Activated CD4-positive, CD25-positive, alpha-beta regulatory T cell treated with anti-CD3 and anti-CD28 coated beads, Interleukin-2, amount 50 U/mL, for 24 hours (primary cell): ENCODE results near the gene NHERF2.
A peak's percentile ranks its signal among the peaks of the same experiment; 100 is the strongest.
"Not testable (repeated sequence)": the region's sequence is repeated elsewhere in the genome, so short reads cannot be mapped to it uniquely, and the experiment has no call there.

Experiments
- ATAC-seq, 2 donors: fragments of 150-1000 bp; cut with Tn5 transposase; one replicate each; pipeline ENCODE4 v1.10.0; 2021; ENCODE audit warnings: mild to moderate bottlenecking in 1 of 2, moderate library complexity in 1 of 2

Gene NHERF2

GRCh38 chr16:2028620-2029220 is 2.0 kb downstream of the NHERF2 start:
- no peak for ATAC-seq

- no peak for ATAC-seq
These were observed 2.6 kb downstream of the NHERF2 start for GRCh38 chr16:2029350-2029749.

DNA sequence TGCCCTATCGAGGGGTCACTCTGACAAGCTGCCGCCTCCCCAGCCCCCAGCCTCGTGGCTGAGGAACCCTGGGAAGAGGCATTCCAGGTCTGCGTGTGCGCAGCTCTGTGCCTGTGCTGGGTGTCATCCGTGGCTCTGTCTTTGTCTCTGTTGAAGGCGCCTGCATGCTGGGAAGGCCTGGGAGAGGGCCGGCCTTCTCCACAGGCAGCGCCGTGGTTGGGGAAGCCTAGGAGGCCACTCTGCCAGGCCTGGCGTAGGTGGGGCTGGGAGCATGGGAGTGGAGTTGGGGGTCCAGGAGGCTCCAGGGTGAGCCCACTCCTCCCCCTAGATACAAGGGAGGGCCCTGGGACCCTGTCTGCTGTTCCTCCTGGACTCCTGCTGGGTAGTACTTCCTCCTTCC is 3.3 kb downstream of the NHERF2 start:
- no peak for ATAC-seq

DNA sequence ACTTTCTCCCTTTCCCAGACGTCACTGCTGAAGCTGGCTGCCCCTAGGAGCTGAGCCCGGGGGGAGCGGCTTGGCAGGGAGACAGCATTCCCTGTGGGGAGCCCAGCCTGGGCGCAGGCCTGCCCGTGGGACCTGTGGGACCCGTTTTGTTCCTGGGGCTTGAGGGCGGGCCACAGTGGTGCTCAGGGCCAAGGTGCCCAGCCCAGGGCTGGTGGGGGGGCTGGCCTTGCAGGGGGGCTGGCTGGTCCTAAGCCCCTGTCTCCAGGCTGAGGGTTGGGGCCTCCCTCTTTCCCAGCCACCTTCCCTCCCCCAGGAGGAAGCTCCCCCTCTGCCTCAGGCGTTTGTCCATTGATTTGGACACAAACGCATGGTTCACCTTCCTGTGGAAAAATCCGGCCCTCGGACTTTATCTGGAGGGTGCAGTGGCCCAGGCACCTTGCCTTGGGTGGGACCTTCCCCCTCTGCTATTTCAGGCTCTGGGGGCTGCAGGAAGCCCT is 4.4 kb downstream of the NHERF2 start:
- ATAC-seq = no peak

DNA sequence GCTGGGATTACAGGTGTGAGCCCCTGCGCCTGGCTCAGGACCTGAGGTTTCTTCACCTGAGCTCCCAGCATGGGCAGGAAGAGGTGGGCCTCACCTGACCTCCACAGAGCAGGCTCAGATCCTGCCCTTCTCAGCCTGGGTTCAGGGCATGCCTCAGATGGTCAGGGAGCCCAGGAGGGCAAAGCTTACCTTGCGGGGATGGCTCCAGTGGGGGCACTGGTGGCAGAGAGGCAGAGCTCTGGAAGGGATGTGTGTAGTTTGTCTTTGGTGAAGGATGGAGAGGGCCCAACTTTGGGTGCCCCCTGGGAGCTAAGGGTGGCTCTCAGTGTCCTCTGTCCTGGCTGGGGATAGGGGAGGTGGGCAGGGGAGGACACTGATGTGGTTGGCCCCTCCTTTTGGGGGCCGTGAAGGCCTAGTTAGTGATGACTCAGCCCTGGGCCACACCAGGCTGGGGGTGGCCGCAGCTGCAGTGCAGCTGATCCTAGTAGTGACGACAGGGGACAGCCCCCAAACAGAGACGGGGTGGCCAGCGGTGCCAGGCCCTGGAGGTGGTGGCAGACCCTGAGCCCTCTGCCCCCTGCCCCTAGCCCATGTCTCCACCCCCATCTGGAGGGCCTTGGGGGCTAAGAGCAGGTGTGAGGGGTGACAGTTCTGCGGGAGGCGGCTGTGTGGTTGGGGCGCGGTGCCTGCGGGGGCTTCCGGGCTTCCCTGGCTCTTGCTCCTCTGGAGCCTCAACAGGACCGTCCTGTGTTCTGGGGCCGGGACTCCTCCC is 5.8 kb downstream of the NHERF2 start:
- ATAC-seq = peak in 1 of 2 donors; percentile 11

DNA sequence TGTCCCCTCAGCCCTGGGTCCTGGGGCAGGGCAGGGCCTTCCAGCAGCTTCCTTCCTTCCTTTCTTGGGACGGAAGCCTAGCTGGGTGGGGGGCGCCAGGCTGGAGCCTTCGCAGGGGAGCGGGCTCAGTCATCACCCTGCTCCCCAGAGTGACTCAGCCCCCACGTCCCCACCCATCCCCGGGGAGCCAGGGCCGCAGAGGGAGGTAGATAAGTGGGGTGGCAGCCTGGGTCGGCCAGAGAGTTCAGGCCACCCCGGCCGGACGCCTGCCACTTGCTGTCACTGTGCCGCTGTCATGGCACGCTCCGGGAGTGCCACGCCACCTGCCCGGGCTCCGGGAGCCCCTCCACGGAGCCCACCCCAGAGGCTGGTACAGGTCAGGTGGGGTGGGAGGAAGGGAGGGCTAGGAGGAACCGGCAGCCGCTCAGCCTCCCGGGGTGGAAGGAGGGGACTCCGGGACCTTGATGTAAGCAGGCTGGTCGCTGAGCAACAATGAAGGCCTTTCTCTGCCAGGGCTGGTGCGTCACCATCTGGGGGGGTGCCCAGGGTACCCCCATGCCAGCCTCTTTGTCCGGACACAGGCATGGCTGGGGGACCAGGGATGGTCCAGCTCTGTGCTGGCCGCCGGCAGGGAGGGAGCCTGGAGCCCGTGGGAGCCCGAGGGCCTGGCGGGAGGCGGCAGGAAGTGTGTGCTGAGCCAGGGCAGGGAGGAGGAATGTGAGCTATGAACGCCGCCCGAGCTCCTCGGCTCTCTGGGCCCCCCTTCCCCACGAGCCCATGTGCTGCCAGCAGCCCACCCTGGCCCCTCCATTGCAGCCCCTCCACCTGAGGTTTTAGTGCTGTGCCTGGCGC is 6.6 kb downstream of the NHERF2 start:
- ATAC-seq = no peak

- not testable (repeated sequence) for ATAC-seq
These were observed 7.4 kb downstream of the NHERF2 start for GRCh38 chr16:2033909-2034695.

- ATAC-seq = no peak
These were observed 8.2 kb downstream of the NHERF2 start for GRCh38 chr16:2034696-2035430.

DNA sequence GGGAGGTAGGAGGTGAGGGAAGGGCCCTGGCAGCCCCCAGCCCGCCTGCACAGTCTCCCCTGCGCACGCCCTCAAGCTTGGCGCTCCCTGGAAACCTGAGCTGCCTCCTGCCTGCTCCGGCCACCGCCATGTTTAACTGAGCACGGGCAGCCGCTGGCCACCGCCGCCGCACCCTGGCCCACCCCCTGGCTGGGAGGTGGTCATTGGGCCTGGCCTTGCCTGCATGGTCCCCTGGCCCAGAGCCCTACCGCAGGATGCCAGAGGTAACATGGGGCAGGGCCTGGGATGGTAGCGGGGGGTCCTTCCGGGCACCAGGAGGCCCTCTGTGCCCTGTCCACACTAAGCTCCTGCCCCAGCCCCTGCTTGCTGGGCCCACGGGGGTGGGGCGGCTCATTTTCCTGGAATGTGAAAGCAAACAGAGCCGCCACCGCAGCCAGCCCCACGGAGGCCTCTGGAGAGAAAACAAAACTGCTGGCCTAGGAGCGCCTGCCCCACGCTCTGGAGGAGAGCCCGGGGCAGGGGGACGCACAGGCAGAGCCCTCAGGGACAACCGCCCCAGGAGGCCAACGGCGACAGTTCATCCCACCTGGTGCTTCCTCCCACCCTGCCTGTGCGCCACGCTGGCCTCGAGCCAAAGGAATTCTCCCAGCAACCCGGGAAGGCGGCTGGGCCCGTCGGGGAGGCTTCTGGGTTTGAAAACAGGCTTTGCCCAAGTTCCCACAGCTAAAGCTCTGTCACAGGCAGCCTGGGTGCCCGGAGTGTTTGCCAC is 8.9 kb downstream of the NHERF2 start:
- no peak for ATAC-seq

DNA sequence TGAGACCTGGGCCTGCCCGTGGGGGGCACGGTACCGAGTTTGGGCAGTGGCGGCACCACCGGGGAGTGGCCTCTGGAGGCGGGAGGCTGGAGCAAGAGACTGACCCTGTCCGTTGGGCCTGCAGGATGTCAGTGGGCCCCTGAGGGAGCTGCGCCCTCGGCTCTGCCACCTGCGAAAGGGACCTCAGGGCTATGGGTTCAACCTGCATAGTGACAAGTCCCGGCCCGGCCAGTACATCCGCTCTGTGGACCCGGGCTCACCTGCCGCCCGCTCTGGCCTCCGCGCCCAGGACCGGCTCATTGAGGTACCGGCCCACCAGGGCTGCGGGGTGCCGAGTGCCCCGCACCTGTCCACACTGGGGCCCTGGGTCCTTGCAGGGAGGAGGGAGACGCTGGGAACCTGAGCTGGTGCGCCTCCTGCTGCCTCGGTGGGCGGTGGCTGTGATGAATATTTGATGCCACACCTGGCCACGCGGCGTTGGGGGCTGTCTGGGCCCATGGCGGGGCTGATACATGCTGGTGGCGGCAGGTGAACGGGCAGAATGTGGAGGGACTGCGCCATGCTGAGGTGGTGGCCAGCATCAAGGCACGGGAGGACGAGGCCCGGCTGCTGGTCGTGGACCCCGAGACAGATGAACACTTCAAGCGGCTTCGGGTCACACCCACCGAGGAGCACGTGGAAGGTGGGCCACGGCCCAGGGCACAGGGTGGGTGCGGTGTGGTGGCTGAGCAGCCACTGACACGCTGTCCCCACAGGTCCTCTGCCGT is 9.7 kb downstream of the NHERF2 start:
- ATAC-seq = no peak

DNA sequence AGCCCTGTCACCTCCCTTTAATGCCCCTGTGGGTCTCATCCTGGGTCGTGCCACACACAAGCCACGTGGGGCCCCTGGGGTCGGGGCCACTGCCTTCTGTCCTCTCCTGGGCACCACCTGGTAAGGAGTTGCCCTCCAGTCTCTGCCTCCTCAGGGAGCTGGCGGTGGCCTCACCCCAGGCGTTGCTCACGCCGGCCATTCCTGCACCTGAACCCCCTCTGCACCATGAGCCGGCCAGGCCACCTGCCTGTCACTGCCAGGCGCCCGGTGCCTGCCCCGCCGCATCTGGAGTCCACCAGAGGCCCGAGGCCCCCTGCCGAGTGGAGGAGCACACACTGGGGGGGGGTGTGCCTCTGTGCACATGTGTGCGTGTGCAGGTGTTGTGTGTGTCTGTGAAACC is 10.4 kb downstream of the NHERF2 start:
- ATAC-seq = no peak

- no peak for ATAC-seq
These were observed 11.1 kb downstream of the NHERF2 start for GRCh38 chr16:2037647-2038381.

- no peak for ATAC-seq
These were observed 11.9 kb downstream of the NHERF2 start for GRCh38 chr16:2038382-2039231.

GRCh38 chr16:2039274-2040031 is 12.8 kb downstream of the NHERF2 start:
- ATAC-seq = no peak

DNA sequence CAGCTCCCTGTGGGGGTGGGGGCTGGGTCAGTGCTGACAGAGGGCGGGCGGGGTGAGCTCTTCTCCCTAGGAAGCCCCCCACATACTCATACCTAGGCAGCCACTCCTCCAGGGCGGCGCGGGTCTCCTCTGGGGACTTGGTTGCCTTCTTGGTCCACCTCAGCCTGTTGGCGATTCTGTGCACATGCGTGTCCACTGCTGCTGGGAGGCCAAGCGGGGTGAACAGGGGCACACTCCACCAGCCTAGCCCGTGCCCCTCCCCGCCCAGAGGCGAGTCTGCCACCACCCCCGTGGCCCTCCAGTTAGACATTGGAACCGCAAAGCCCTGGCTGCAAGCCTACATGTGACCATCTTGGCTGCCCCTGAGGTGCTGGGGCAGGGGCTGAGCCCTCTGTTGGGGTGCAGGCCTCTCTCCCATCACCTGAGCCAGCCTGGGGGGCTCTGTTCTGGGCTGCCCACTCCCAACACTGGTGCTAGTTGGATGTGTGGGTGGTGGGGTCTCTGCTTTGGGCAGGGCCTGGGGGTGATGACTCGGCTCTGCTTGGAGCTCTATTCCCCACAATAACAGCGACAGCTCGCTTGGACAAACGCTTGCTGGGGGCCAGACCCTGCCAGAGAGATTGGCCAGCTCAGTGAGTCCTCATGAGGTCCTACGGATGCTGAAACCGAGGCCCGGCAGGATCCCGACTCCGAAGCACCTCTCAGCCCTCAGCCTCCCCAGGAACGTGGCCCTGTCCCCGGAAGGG is 13.5 kb downstream of the NHERF2 start:
- no peak for ATAC-seq

DNA sequence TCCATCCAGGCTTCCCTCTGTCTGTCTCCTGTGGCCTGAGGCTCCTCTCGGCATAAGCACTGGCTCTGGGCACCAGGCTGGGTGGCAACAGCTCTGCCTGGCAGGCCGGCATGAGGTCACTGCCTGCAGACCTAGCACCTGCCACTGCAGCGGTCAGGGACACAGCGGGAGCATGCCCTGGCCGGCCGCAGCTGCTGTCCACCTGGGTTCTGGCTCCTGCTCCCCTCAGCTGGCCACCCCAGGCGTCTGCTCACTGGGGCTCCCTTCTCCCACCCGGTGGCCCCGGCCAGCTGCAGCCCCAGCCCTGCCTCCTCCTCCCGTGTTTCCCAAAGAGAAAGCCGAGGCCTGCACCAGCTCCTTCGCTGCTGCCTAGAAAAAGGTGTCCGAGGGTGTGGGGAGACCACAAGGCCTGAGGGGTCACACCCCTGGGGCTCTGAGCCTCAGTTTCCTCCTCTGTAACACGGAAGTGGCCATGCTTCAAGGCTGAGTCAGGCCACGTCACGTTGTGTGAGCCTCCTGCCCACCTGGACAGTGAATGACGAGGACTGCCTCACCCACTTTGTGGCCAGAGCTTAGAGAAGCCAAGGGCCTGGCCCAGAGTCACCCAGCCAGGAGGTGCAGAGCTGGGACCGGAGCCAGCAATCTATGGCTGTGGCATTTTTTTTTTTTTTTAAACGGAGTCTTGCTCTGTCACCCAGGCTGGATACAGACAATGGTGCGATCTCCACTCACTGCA is 14.3 kb downstream of the NHERF2 start:
- no peak for ATAC-seq
